Mammary epithelial cell (primary cell): ENCODE measurements around the gene VWC2L.

ENCODE experiments used
- EZH2 ChIP-seq: IDR thresholded peaks from 2 replicates; pipeline ENCODE4 v1.6.1; 2012; ENCODE audit warnings: low read length, inconsistent platforms, borderline replicate concordance
- TF ChIP-seq, protein P1 (sequence below), 2 donors: IDR thresholded peaks in 1 of 2; conservative IDR thresholded peaks in 1 of 2; 2 replicates each; pipeline ENCODE4 v1.5.1; 2011 to 2012; ENCODE audit warnings: inconsistent platforms in 2 of 2, low read length in 2 of 2, mild to moderate bottlenecking in 2 of 2, control low read depth in 1 of 2, low read depth in 1 of 2; ENCODE audit not compliant: insufficient read depth in 1 of 2; ENCODE audit errors: extremely low read depth in 1 of 2

DNA sequence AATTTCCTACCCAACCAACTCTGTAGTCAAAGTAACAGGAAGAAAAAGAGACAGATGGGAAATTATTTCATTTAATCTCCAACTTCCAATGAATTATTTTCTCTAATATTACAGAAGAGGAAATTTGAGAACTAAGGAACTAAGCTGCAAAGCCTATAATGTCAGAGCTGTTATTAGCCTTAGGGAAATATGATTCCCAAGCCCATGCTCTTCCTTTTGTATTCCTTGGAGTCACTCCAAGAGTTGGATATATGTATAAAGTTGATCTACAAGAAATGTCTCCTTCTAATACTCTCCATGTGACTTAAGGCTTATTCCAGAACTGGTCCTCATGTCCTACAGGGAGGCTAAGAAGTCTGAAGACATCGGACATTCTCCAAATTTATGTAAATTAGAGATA, 31.6 kb upstream of the VWC2L start:
- TF ChIP-seq, protein P1, sequence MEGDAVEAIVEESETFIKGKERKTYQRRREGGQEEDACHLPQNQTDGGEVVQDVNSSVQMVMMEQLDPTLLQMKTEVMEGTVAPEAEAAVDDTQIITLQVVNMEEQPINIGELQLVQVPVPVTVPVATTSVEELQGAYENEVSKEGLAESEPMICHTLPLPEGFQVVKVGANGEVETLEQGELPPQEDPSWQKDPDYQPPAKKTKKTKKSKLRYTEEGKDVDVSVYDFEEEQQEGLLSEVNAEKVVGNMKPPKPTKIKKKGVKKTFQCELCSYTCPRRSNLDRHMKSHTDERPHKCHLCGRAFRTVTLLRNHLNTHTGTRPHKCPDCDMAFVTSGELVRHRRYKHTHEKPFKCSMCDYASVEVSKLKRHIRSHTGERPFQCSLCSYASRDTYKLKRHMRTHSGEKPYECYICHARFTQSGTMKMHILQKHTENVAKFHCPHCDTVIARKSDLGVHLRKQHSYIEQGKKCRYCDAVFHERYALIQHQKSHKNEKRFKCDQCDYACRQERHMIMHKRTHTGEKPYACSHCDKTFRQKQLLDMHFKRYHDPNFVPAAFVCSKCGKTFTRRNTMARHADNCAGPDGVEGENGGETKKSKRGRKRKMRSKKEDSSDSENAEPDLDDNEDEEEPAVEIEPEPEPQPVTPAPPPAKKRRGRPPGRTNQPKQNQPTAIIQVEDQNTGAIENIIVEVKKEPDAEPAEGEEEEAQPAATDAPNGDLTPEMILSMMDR (conservative IDR thresholded peaks at IDR 0.05 in 1 of 2, IDR thresholded peaks at IDR 0.05 in 1 of 2; ENCODE audit: extremely low read depth in 1 of 2, insufficient read depth in 1 of 2, low read depth in 1 of 2, low read length in 2 of 2): no peak
- TF ChIP-seq EZH2: no peak
